ENCODE results near the gene LHX3. TPM values are rescaled to one million over a fixed set of nuclear protein-coding genes. Genes with fewer than 3 reads are reported as not detected.

The LHX3 gene
- total RNA-seq, 2 donors from 2014 or later, result 1.3 TPM; not detected in 1

GRCh38 chr9:136175616-136176197 is 29.2 kb downstream of the LHX3 start:
- Histone ChIP-seq H3K27ac (no peak overlapping the region), H3K4me3 (no peak overlapping the region), H3K4me1 (replicated peaks) (no peaks in the 10 kb centered on the region), H3K36me3 (no peaks in the 10 kb centered on the region), H3K27me3 (replicated peaks; ENCODE audit: insufficient read depth) (peaks cover 2% of the 10 kb centered on the region), H3K9me3 (no peaks in the 10 kb centered on the region)
- intact Hi-C loops (cut with DNase I), result no loop called here
- no peak for TF ChIP-seq CTCF (IDR thresholded peaks at IDR 0.05)
- TF ChIP-seq POLR2A (IDR thresholded peaks at IDR 0.05), result no peak
- no peak for TF ChIP-seq POLR2AphosphoS5 (IDR thresholded peaks at IDR 0.05)
- no peak for DNase-seq (ENCODE audit: low spot score)
- WGBS, result 17% methylated on average over 12 of the region's 12 CpGs

- Histone ChIP-seq H3K36me3 (no peaks in the 10 kb centered on the region), H3K4me1 (replicated peaks) (no peaks in the 10 kb centered on the region), H3K27ac (no peak overlapping the region), H3K4me3 (no peak overlapping the region), H3K27me3 (replicated peaks; ENCODE audit: insufficient read depth) (peaks cover 2% of the 10 kb centered on the region), H3K9me3 (no peaks in the 10 kb centered on the region)
- TF ChIP-seq POLR2A (IDR thresholded peaks at IDR 0.05), result no peak
- intact Hi-C loops (cut with DNase I), result no loop called here
- WGBS, result 53% methylated on average over 8 of the region's 8 CpGs
- no peak for DNase-seq (ENCODE audit: low spot score)
Observed at GRCh38 chr9:136174779-136175615, 29.9 kb downstream of the LHX3 start.

- TF ChIP-seq POLR2A (IDR thresholded peaks at IDR 0.05) (no peak), CTCF (IDR thresholded peaks at IDR 0.05) (no peak), POLR2AphosphoS5 (IDR thresholded peaks at IDR 0.05) (no peak)
- Histone ChIP-seq H3K4me3 (no peak overlapping the region), H3K36me3 (no peaks in the 10 kb centered on the region), H3K27ac (no peak overlapping the region), H3K9me3 (no peaks in the 10 kb centered on the region), H3K27me3 (replicated peaks; ENCODE audit: insufficient read depth) (no peaks in the 10 kb centered on the region), H3K4me1 (replicated peaks) (no peaks in the 10 kb centered on the region)
- no peak for DNase-seq (ENCODE audit: low spot score)
- intact Hi-C loops (cut with DNase I), result no loop called here
- WGBS, result 87% methylated on average over 12 of the region's 14 CpGs
Observed at GRCh38 chr9:136173648-136174290, 31.2 kb downstream of the LHX3 start.

- H3K4me1 ChIP-seq (replicated peaks), result no peaks in the 10 kb centered on the region
- TF ChIP-seq CTCF (IDR thresholded peaks at IDR 0.05), result no peak
- TF ChIP-seq POLR2AphosphoS5 (IDR thresholded peaks at IDR 0.05), result no peak
- TF ChIP-seq POLR2A (IDR thresholded peaks at IDR 0.05), result no peak
- H3K36me3 ChIP-seq, result no peaks in the 10 kb centered on the region
- H3K4me3 ChIP-seq, result no peak overlapping the region
- H3K27me3 ChIP-seq (replicated peaks; ENCODE audit: insufficient read depth), result no peaks in the 10 kb centered on the region
- WGBS, result 86% methylated on average over 16 of the region's 16 CpGs
- intact Hi-C loops (cut with DNase I), result no loop called here
- no peak for DNase-seq (ENCODE audit: low spot score)
- no peaks in the 10 kb centered on the region for H3K9me3 ChIP-seq
- H3K27ac ChIP-seq, result no peak overlapping the region
Observed at GRCh38 chr9:136172412-136173079, 32.4 kb downstream of the LHX3 start.

GRCh38 chr9:136171801-136172411 is 33.0 kb downstream of the LHX3 start:
- intact Hi-C loops (cut with DNase I), result no loop called here
- TF ChIP-seq CTCF (IDR thresholded peaks at IDR 0.05) (no peak), POLR2AphosphoS5 (IDR thresholded peaks at IDR 0.05) (no peak), POLR2A (IDR thresholded peaks at IDR 0.05) (no peak)
- Histone ChIP-seq H3K27ac (no peak overlapping the region), H3K4me3 (no peak overlapping the region), H3K36me3 (no peaks in the 10 kb centered on the region), H3K4me1 (replicated peaks) (no peaks in the 10 kb centered on the region), H3K27me3 (replicated peaks; ENCODE audit: insufficient read depth) (no peaks in the 10 kb centered on the region), H3K9me3 (no peaks in the 10 kb centered on the region)
- DNase-seq (ENCODE audit: low spot score), result no peak
- 76% methylated on average over 11 of the region's 11 CpGs for WGBS

Measured in prostate gland (tissue), 2 donors.